Vagina (tissue), 2 donors: ENCODE results near the gene RFC4.

Source experiments
- POLR2A ChIP-seq, 2 donors: fragments of 450-650 bp; IDR thresholded peaks; one replicate each; pipeline ENCODE4 v1.6.1; 2017; ENCODE audit warnings: antibody characterized with exemption in 2 of 2, mild to moderate bottlenecking in 2 of 2, moderate library complexity in 2 of 2
- TF ChIP-seq, protein P1 (sequence below), 3 experiments: fragments of 450-650 bp in 2 of 3; fragments of 200-600 bp in 1 of 3; sonication (generic) in 1 of 3; IDR thresholded peaks; one replicate each; pipeline ENCODE4 v1.5.1; 2017 to 2019; ENCODE audit warnings: antibody characterized with exemption in 3 of 3, mild to moderate bottlenecking in 2 of 3, moderate library complexity in 2 of 3

- TF ChIP-seq, protein P1, sequence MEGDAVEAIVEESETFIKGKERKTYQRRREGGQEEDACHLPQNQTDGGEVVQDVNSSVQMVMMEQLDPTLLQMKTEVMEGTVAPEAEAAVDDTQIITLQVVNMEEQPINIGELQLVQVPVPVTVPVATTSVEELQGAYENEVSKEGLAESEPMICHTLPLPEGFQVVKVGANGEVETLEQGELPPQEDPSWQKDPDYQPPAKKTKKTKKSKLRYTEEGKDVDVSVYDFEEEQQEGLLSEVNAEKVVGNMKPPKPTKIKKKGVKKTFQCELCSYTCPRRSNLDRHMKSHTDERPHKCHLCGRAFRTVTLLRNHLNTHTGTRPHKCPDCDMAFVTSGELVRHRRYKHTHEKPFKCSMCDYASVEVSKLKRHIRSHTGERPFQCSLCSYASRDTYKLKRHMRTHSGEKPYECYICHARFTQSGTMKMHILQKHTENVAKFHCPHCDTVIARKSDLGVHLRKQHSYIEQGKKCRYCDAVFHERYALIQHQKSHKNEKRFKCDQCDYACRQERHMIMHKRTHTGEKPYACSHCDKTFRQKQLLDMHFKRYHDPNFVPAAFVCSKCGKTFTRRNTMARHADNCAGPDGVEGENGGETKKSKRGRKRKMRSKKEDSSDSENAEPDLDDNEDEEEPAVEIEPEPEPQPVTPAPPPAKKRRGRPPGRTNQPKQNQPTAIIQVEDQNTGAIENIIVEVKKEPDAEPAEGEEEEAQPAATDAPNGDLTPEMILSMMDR (IDR thresholded peaks at IDR 0.05): no peak
- TF ChIP-seq POLR2A (IDR thresholded peaks at IDR 0.05): no peak
Measured at GRCh38 chr3:186757686-186758220, 48.5 kb downstream of the RFC4 start.
